Measurements from ENCODE around the gene CCDC82. TPM values are rescaled to one million over a fixed set of nuclear protein-coding genes. Genes with fewer than 3 reads are reported as not detected.
"Not testable (repeated sequence)": the region's sequence is repeated elsewhere in the genome, so short reads cannot be mapped to it uniquely, and the experiment has no call there.

Gene CCDC82
- 62.0 TPM for total RNA-seq
- 18.6 TPM for polyA plus RNA-seq

DNA sequence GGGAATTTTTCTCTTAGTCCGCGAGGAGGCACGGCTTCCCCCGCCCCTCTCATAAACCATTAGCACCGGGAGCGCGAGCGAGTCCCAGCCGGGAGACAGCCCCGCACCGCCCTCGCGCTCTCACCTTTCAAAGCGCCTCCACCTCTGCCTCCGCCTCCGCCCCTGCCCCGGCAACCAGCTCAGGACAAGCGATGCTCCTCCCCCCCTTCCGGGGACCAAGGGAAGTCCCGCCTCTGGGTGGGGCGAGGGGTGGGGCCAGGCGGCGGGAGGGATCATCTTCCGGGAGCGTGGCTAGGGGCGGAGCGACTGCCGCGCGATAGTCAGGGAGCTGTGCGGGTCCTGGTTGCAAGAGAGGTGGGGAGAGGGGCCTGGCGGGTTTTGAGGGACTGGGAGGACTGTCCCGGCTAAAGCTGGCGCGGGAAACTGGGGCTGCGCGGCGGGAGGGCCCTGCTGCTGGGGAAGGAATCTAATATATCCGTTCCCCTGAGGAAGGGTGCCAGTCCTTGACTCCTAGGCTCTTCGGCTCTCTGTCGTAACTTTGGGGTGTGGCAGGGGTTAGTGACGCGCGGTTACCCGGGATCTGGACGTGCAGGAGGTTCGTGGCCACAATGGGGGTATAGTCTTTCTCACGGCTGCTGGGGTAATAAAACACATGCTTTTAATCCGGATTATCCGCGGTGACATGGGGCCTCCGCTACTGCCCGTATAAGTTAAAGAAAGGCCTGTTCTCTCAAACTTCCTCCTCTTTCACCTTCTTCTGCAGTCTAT is at the start of gene CCDC82, which contains the start of gene JRKL:
Gene CCDC82 (minus strand): TSS at position 193 of the 768 bp plus-strand sequence. CDS start 5,165 bp downstream, outside the sequence.
Gene JRKL (plus strand): TSS at position 294 of the 768 bp plus-strand sequence. CDS start 637 bp downstream, outside the sequence.
- no peaks in the 10 kb centered on the region for H3K36me3 ChIP-seq (ENCODE audit: insufficient read depth)
- peak within 1 kb of the TSS; percentile 85 for H3K27ac ChIP-seq (ENCODE audit: low read depth)
- WGBS = under 1% methylated on average over 53 of the region's 53 CpGs
- peak within 1 kb of the TSS; percentile 82 for H3K4me3 ChIP-seq (ENCODE audit: low read depth, low read length)
- peak; percentile 94 for DNase-seq (ENCODE audit: extremely low spot score)
- no peaks in the 10 kb centered on the region for H3K4me1 ChIP-seq (ENCODE audit: insufficient read depth)

DNA sequence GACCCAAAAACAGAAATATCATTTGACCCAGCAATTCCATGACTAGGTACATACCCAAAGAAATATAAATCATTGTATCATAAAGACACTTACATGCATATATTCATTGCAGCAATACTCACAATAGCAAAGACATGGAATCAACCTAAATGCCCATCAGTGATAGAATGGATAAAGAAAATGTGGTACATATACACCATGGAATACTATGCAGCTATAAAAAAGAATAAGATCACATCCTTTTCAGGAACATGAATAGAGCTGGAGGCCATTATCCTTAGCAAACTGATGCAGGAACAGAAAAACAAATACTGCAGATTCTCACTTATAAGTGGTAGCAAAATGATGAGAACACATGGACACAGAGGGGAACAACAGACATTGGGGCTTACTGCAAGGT is 42.9 kb upstream of the CCDC82 start:
- DNase-seq (ENCODE audit: extremely low spot score); H3K36me3 ChIP-seq (ENCODE audit: insufficient read depth); H3K27ac ChIP-seq (ENCODE audit: low read depth); H3K4me1 ChIP-seq (ENCODE audit: insufficient read depth); H3K4me3 ChIP-seq (ENCODE audit: low read depth, low read length): not testable (repeated sequence)

DNA sequence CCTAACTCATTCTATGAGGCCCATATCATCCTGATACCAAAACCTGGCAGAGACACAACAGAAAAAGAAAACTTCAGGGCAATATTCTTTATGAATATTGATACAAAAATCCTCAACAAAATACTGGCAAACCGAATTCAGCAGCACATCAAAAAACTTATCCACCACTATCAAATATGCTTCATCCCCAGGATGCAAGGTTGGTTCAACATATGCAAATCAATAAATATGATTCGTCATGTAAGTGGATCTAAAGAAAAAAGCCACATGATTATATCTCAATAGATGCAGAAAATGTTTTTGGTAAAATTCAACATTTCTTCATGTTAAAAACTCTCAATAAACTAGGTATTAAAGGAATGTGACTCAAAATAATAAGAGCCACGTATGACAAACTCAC is 41.0 kb upstream of the CCDC82 start:
- Histone ChIP-seq H3K27ac (ENCODE audit: low read depth) (no peak overlapping the region), H3K36me3 (ENCODE audit: insufficient read depth) (no peaks in the 10 kb centered on the region), H3K4me1 (ENCODE audit: insufficient read depth) (no peaks in the 10 kb centered on the region), H3K4me3 (ENCODE audit: low read depth, low read length) (no peak overlapping the region)
- 80% methylated on average over 3 of the region's 3 CpGs for WGBS
- no peak for DNase-seq (ENCODE audit: extremely low spot score)

DNA sequence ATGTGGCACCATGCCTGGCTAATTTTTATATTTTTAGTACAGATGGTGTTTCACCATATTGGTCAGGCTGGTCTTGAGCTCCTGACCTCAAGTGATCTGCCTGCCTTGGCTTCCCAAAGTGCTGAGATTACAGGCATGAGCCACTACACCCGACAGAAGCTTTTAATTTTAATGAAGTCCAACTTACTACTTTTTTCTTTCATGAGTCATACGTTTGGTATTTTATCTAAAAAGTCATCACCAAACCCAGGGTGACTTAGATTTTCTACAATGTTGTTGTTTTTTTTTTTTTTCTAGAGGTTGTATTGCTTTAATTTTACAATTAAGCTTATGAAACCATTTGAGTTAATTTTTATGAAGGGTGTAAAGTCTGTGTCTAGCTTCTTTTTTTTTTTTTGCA is 35.0 kb upstream of the CCDC82 start:
- H3K27ac ChIP-seq (ENCODE audit: low read depth) = no peak overlapping the region
- no peak overlapping the region for H3K4me3 ChIP-seq (ENCODE audit: low read depth, low read length)
- no peaks in the 10 kb centered on the region for H3K4me1 ChIP-seq (ENCODE audit: insufficient read depth)
- DNase-seq (ENCODE audit: extremely low spot score) = no peak
- WGBS = 27% methylated on average over 2 of the region's 2 CpGs
- H3K36me3 ChIP-seq (ENCODE audit: insufficient read depth) = peaks cover 1% of the 10 kb centered on the region

DNA sequence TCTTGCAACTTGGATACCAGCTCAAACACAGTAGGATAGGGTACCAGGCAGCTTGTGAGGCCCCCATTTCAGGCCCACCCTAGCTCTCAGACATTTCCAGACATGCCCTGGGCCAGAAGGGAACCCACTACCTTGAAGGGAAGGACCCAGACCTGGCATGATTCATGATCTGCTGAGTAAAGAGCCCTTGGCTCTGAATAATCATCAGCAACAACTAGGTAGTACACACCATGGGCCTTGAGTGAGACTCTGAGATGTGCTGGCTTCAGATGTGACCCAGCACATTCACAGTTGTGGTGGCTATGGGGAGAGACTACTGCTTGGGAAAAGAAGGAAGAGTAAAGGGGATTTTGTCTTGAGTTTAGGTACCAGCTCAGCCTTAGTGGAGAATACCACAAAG is 23.7 kb upstream of the CCDC82 start:
- Histone ChIP-seq H3K36me3 (ENCODE audit: insufficient read depth) (no peaks in the 10 kb centered on the region), H3K27ac (ENCODE audit: low read depth) (no peak overlapping the region), H3K4me3 (ENCODE audit: low read depth, low read length) (no peak overlapping the region), H3K4me1 (ENCODE audit: insufficient read depth) (no peaks in the 10 kb centered on the region)
- no peak for DNase-seq (ENCODE audit: extremely low spot score)

DNA sequence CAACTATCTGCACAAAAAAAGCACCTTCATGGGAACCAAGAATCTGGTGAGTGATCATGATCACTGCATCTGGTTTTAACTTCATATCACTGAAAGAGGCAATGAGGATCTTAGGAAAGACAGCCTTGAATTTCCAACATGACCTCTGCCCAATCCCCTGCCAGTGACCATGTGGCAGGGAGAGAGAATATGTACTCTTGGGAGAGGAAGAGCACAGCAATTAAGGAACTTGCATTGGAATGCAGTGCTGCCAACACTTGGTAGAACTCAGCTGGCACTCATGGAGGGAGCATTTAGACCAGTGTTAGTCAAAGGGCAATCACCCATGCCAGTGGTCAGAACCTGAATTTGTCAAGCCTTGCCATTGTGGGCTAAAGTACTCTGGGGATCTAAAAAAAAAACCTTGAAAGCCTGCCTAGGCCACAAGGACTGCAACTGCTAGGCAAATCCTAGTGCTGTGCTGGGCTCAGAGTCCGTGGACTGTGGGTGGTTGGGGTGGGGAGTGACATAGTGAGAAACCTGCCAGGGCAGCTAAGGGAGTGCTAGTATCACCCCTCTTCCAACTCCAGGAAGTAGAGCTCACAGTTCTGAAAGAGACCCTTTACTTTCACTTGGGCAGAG is 23.2 kb upstream of the CCDC82 start:
- H3K4me1 ChIP-seq (ENCODE audit: insufficient read depth) = no peaks in the 10 kb centered on the region
- H3K36me3 ChIP-seq (ENCODE audit: insufficient read depth) = no peaks in the 10 kb centered on the region
- no peak overlapping the region for H3K27ac ChIP-seq (ENCODE audit: low read depth)
- H3K4me3 ChIP-seq (ENCODE audit: low read depth, low read length) = no peak overlapping the region
- no peak for DNase-seq (ENCODE audit: extremely low spot score)
- WGBS = 88% methylated on average over 1 of the region's 1 CpG

DNA sequence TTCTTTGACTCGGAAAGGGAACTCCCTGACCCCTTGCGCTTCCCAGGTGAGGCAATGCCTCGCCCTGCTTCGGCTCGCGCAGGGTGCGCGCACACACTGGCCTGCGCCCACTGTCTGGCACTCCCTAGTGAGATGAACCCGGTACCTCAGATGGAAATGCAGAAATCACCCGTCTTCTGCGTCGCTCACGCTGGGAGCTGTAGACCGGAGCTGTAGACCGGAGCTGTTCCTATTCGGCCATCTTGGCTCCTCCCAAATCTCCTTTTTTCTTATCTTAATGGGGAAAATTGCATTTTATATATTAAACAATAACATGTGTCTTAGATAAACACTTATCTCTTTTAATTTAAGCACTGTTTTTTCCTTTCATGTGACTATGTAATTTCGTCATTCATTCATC is 21.7 kb upstream of the CCDC82 start:
- not testable (repeated sequence) for DNase-seq (ENCODE audit: extremely low spot score); H3K4me3 ChIP-seq (ENCODE audit: low read depth, low read length)
- WGBS = 77% methylated on average over 18 of the region's 18 CpGs

DNA sequence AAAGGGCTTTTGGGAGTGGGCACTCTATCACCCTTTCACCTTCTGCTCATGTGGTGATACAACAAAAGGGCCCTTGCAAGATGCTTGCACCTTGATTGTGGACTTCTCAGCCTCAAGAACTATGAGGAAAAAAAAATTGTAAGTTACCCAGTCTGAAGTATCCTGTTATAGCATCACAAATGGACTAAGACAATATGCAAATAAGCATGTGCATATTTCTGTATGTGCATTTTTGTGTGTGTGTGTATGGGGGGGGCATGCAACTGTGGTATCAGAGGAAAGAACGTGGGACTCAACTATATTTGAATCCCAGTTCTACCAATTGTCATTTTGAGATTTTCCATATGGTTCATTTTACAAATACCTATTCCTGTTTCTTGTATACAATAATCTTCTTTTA is 11.0 kb upstream of the CCDC82 start:
- H3K4me1 ChIP-seq (ENCODE audit: insufficient read depth) = no peaks in the 10 kb centered on the region
- 64% methylated on average over 1 of the region's 1 CpG for WGBS
- no peaks in the 10 kb centered on the region for H3K36me3 ChIP-seq (ENCODE audit: insufficient read depth)
- no peak overlapping the region for H3K27ac ChIP-seq (ENCODE audit: low read depth)
- no peak for DNase-seq (ENCODE audit: extremely low spot score)
- no peak overlapping the region for H3K4me3 ChIP-seq (ENCODE audit: low read depth, low read length)

More for the DNA sequence above, 21.7 kb upstream of the CCDC82 start:
- not testable (repeated sequence) for H3K4me1 ChIP-seq (ENCODE audit: insufficient read depth); H3K36me3 ChIP-seq (ENCODE audit: insufficient read depth); H3K27ac ChIP-seq (ENCODE audit: low read depth)

DNA sequence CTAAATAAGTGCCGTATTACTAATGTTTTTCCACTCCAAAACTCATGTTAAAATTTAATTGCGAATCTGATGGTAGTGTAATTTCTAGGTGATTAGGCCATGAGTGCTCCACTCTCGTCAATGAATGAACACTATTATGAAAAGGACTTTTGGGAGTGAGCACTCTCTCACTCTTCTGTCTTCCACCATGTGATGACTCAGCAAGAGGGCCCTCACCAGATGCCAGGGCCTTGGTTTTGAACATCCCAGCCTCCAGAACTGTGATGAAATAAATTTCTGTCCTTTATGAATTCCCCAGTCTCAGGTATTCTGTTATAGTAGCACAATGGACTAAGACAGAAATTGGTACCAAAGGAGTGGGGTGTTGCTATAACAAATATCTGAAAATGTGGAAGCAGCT is 8.2 kb upstream of the CCDC82 start:
- 96% methylated on average over 3 of the region's 3 CpGs for WGBS
- H3K4me3 ChIP-seq (ENCODE audit: low read depth, low read length) = no peak overlapping the region

DNA sequence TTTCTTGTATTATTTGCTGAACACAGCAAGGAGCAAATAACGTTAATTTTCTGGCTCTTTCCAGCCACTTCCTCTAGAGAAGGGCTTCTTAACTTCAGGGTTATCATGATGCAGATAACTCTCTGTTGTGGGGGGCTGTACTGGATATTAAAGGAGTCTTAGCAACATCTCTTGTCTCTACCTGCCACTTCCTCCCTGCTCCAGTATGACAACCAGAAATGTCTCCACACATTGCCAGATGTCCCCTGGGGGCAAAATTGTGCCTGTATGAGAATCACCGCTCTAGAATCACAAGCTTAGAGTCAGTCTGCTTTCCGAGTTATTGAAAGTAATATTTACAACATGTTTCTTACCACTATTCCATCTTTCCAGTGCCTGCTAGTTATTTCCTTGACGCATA is 6.9 kb upstream of the CCDC82 start:
- 65% methylated on average over 4 of the region's 4 CpGs for WGBS
- no peak for DNase-seq (ENCODE audit: extremely low spot score)
- no peak overlapping the region for H3K27ac ChIP-seq (ENCODE audit: low read depth)
- no peaks in the 10 kb centered on the region for H3K4me1 ChIP-seq (ENCODE audit: insufficient read depth)
- no peak overlapping the region for H3K4me3 ChIP-seq (ENCODE audit: low read depth, low read length)
- no peaks in the 10 kb centered on the region for H3K36me3 ChIP-seq (ENCODE audit: insufficient read depth)

More for the DNA sequence above, 8.2 kb upstream of the CCDC82 start:
- no peak for DNase-seq (ENCODE audit: extremely low spot score)
- no peak overlapping the region for H3K27ac ChIP-seq (ENCODE audit: low read depth)
- no peaks in the 10 kb centered on the region for H3K36me3 ChIP-seq (ENCODE audit: insufficient read depth)
- H3K4me1 ChIP-seq (ENCODE audit: insufficient read depth) = no peaks in the 10 kb centered on the region

DNA sequence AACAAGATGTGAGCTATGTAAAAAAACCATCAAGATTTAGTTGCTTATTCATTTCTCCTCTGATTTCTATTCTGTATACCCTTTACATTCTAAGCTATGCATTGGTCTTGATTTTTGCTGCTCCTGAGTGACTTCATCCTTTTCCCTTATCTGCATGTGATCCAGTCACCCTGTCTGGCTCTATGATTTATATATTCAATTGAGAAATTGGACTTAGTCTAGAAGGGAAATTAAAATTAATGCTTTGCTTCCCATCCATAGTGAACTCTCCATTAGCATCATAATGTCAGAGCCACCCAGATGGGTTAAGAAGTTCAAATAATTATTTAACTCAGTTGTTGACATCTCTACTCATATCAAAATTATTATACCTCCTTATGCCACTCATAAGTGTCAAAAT is 5.1 kb upstream of the CCDC82 start:
- no peak overlapping the region for H3K27ac ChIP-seq (ENCODE audit: low read depth)
- DNase-seq (ENCODE audit: extremely low spot score) = no peak
- no peaks in the 10 kb centered on the region for H3K4me1 ChIP-seq (ENCODE audit: insufficient read depth)
- H3K36me3 ChIP-seq (ENCODE audit: insufficient read depth) = no peaks in the 10 kb centered on the region
- no peak overlapping the region for H3K4me3 ChIP-seq (ENCODE audit: low read depth, low read length)

DNA sequence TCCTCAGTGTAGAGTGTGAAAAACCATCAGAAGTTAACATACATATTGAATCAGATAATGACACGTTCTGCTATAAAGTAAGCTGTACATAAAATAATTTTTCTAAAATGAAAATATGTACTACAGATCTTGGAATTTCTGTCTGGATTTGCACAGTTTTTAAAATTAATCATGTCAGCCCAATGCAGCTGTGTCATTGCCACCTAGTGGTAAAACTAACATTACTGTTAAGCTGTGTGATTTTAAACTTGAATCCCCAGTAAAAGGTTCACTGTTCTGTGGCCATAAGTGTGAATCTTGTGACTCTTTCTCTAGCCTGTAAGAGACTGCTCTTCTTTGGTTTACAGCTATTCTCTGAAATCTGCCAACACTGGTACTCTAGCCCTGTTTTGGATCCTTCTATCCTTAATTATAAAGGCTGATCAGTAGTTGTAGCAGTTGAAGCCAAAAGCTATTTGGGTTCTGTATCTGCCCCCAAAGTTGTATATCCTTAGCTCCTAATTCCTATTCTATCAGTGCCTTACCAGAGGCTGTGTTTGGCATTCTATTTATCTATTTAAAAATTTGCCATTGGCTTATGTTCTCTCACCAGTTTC is 4.1 kb upstream of the CCDC82 start:
- no peak for DNase-seq (ENCODE audit: extremely low spot score)
- 16% methylated on average over 1 of the region's 1 CpG for WGBS
- no peaks in the 10 kb centered on the region for H3K4me1 ChIP-seq (ENCODE audit: insufficient read depth)

DNA sequence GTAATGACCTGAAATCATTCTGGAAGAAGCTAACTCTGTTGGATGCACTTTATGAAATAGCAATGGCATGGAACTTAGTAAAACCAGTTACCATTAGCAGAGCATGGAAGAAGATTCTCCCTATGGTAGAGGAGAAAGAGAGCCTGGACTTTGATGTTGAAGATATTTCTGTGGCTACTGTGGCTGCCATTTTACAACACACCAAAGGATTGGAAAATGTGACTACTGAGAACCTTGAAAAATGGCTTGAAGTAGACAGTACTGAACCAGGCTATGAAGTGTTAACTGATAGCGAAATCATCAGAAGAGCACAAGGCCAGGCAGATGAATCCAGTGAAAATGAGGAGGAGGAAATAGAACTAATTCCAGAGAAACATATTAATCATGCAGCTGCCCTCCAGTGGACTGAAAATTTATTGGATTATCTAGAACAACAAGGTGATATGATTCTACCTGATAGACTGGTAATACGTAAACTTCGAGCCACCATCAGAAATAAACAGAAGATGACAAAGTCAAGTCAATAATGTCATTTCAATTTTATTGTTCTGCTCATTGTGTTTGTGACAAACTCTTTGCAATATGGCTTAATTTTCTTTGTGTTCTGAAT is 2.1 kb upstream of the CCDC82 start:
- WGBS = 92% methylated on average over 3 of the region's 3 CpGs

More for the DNA sequence above, 4.1 kb upstream of the CCDC82 start:
- Histone ChIP-seq H3K4me3 (ENCODE audit: low read depth, low read length) (no peak overlapping the region), H3K27ac (ENCODE audit: low read depth) (no peak overlapping the region), H3K36me3 (ENCODE audit: insufficient read depth) (no peaks in the 10 kb centered on the region)

DNA sequence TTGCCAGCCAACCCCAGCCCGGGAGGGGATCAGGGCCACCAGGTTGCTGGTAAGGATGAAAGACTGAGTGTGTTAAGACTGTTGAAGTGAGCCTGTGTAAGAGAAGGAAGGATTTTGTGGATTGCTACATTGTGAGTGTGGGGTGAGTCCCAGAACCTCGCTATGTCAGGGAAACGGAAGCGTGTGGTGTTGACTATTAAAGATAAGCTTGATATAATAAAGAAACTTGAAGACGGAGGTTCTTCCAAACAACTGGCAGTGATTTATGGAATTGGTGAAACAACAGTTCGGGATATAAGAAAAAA is 728 bp upstream of the CCDC82 start:
- 5% methylated on average over 6 of the region's 6 CpGs for WGBS
- H3K27ac ChIP-seq (ENCODE audit: low read depth) = no peak overlapping the region
- H3K4me3 ChIP-seq (ENCODE audit: low read depth, low read length) = peak overlapping the region; percentile 82
- no peaks in the 10 kb centered on the region for H3K4me1 ChIP-seq (ENCODE audit: insufficient read depth)
- no peaks in the 10 kb centered on the region for H3K36me3 ChIP-seq (ENCODE audit: insufficient read depth)
- no peak for DNase-seq (ENCODE audit: extremely low spot score)

More for the DNA sequence above, 2.1 kb upstream of the CCDC82 start:
- Histone ChIP-seq H3K4me1 (ENCODE audit: insufficient read depth) (no peaks in the 10 kb centered on the region), H3K36me3 (ENCODE audit: insufficient read depth) (no peaks in the 10 kb centered on the region), H3K27ac (ENCODE audit: low read depth) (no peak overlapping the region), H3K4me3 (ENCODE audit: low read depth, low read length) (no peak overlapping the region)
- no peak for DNase-seq (ENCODE audit: extremely low spot score)
